Heart left ventricle (tissue), 16 donors: ENCODE data around the gene SPINK9. TPM values are rescaled to one million over a fixed set of nuclear protein-coding genes. Genes with fewer than 3 reads are reported as not detected.
A peak's percentile ranks its signal among the peaks of the same experiment; 100 is the strongest.

ENCODE experiments used
- ATAC-seq, 4 donors: fragments of 200-7000 bp; cut with Tn5 transposase; one replicate each; pipeline ENCODE4 v1.9.1; 2020 to 2022; ENCODE audit warnings: moderate library complexity in 4 of 4, mild to moderate bottlenecking in 3 of 4, moderate number of reproducible peaks in 1 of 4
- DNase-seq, 5 donors: peaks; one replicate each; pipeline ENCODE4 v3.0.0-alpha.2; 2020
- H3K27ac ChIP-seq, 12 donors: fragments of 200-600 bp; sonication (generic) in 4 of 12; one replicate each; pipeline versions ENCODE4 v1.5.0 to v1.8.0; 2016 to 2022; ENCODE audit warnings: mild to moderate bottlenecking in 2 of 12
- H3K27me3 ChIP-seq, 9 donors: fragments of 200-600 bp; sonication (generic) in 2 of 9; one replicate each; pipeline versions ENCODE4 v1.5.1 to v1.8.0; 2016 to 2022; ENCODE audit warnings: mild to moderate bottlenecking in 3 of 9
- H3K36me3 ChIP-seq, 9 donors: fragments of 200-600 bp; sonication (generic) in 2 of 9; one replicate each; pipeline versions ENCODE4 v1.5.0 to v1.8.0; 2018 to 2022; ENCODE audit warnings: mild to moderate bottlenecking in 2 of 9
- H3K4me1 ChIP-seq, 12 donors: fragments of 200-600 bp; sonication (generic) in 4 of 12; one replicate each; pipeline versions ENCODE4 v1.5.0 to v1.8.0; 2016 to 2022; ENCODE audit warnings: mild to moderate bottlenecking in 3 of 12
- H3K4me3 ChIP-seq, 12 donors: fragments of 200-600 bp; sonication (generic) in 4 of 12; one replicate each; pipeline versions ENCODE4 v1.5.0 to v1.8.0; 2017 to 2022; ENCODE audit warnings: mild to moderate bottlenecking in 9 of 12, moderate library complexity in 4 of 12
- H3K9me3 ChIP-seq, 12 donors: fragments of 200-600 bp; sonication (generic) in 4 of 12; one replicate each; pipeline versions ENCODE4 v1.5.0 to v1.8.0; 2016 to 2022; ENCODE audit warnings: mild to moderate bottlenecking in 1 of 12
- CTCF ChIP-seq, 12 donors: fragments of 200-600 bp; sonication (generic) in 4 of 12; IDR thresholded peaks; one replicate each; pipeline versions ENCODE4 v1.5.0 to v1.8.0; 2018 to 2022; ENCODE audit warnings: antibody characterized with exemption in 12 of 12, mild to moderate bottlenecking in 5 of 12
- POLR2A ChIP-seq, 2 donors: fragments of 450-650 bp; IDR thresholded peaks; one replicate each; pipeline ENCODE4 v1.6.1; 2017; ENCODE audit warnings: antibody characterized with exemption in 2 of 2, mild to moderate bottlenecking in 2 of 2, moderate library complexity in 2 of 2
- WGBS, 4 donors: extraction: QIAGEN DNeasy Blood & Tissue Kit in 2 of 4; methylation state at CpG; one replicate each; pipeline versions ENCODE4 v1.1.5 to v1.1.7; 2013 to 2018; 5-methylcytosine and 5-hydroxymethylcytosine counted together
- intact Hi-C, 10 donors: fragments of 100-400 bp; cut with DNase I; formaldehyde crosslinking; loops; one replicate each; pipeline versions ENCODE4 v1.11.1 to v1.14.2; 2022
- polyA plus RNA-seq, 2 donors: library from polyadenylated mRNA; stranded (reverse); fragments of 200-250 nt; gene quantifications; one replicate each; pipeline ENCODE4 v1.2.3, GENCODE V29; 2013
- total RNA-seq, 9 donors: library from RNA; depleted of rRNA in 2 of 9; stranded (reverse); fragments of >200 nt in 2 of 9; fragmentation: NEBNext Ultra II Directional in 3 of 9; extraction: Animal tissue kit (Norgen Biotek cat#: 25700) in 3 of 9; gene quantifications; one replicate each; pipeline versions ENCODE4 v1.1.0 to v1.2.4, GENCODE V29; 2016 to 2023
- donor health status: ischemic (EF 13 %, LVEDD 7.1; RV severe dilation, severe dysfunction).
- donor health status: healthy with polysubstance abuse.
- donor health status: DM: no; HTN: yes; CAD: no.
- donor health status: DM: no; HTN: no; CAD: no.
- donor health status: ischemic (EF 25% LVEDD 6.9; RV normal size, moderate dysfunction).
- donor health status: ischemic (EF 25% LVEDD 5.7; RV mildly dilated, moderate dysfunction).
- donor health status: healthy.
- donor health status: DM: yes; HTN: yes; CAD: no.
- donor health status: ischemic (EF 35%, LVEDD 5.7; RV mildly dilated, moderate dysfunction).
- donor health status: nonischemic (EF 11% LVEDD 7.7; RV severe dilation, severe dysfunction).
- donor health status: DM: yes; HTN: yes; CAD: no.
- donor health status: PGD.
- donor health status: ischemic (EF 29% LVEDD 5.4; RV normal size, mild dysfunction).
- donor health status: nonischemic (EF 23%, LVEDD 6.1; RV moderate dilation, normal function).

SPINK9 gene
- total and polyA plus RNA-seq, 11 donors, result 0.77 TPM; not detected in 10

- ATAC-seq (no peak), DNase-seq (no peak)
- no peaks in the 10 kb centered on the region for H3K27me3 ChIP-seq
- intact Hi-C loops, result loop anchor here in 1 of 10 donors (10.0 kb wide), 1 partner anchor 53 kb away; the partner anchor contains the start of gene SPINK7
- no peak overlapping the region for H3K4me3 ChIP-seq
- peaks cover 0 to 17% (median 7%) of the 10 kb centered on the region in 12 donors for H3K9me3 ChIP-seq
- H3K36me3 ChIP-seq, result peaks cover 0 to 5% (median 0%) of the 10 kb centered on the region in 9 donors
- peaks cover 0 to 4% (median 0%) of the 10 kb centered on the region in 12 donors for H3K4me1 ChIP-seq
- no peak for TF ChIP-seq POLR2A (IDR thresholded peaks at IDR 0.05)
- no peak for TF ChIP-seq CTCF (IDR thresholded peaks at IDR 0.05)
- no peak overlapping the region for H3K27ac ChIP-seq
These were observed 32.9 kb downstream of the SPINK9 start for GRCh38 chr5:148368299-148368698.

DNA sequence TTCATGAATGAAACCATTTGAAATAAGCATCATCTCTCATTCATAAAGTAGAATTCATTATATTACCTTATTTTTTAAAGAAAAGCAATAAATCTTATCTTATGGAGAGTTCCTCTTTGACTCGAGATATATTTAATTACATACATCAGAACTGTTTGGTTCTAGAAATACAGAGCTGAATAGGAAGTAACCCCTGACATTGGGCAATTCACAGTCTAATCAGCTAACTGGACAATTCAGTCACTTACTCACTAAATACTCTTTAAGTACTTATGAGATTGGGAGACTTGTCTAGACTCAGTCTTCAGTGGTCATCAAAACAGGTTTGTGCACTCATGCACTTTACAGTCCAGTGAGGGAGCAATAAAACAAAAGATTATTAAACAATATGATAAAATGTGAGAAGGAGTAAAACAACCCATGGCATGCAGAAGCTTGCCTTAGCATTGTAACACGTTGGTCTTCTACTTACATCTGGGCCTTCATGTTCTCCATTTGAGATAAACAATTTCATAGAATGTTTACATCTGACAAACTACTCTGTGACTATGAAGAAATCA is 36.9 kb downstream of the SPINK9 start:
- DNase-seq (no peak), ATAC-seq (no peak)
- no peak for TF ChIP-seq POLR2A (IDR thresholded peaks at IDR 0.05)
- no peak for TF ChIP-seq CTCF (IDR thresholded peaks at IDR 0.05)
- Histone ChIP-seq H3K4me1 (peaks cover 0 to 23% (median 0%) of the 10 kb centered on the region in 12 donors), H3K27me3 (no peaks in the 10 kb centered on the region), H3K9me3 (peaks cover 0 to 17% (median 7%) of the 10 kb centered on the region in 12 donors), H3K27ac (no peak overlapping the region), H3K4me3 (no peak overlapping the region), H3K36me3 (peaks cover 0 to 9% (median 0%) of the 10 kb centered on the region in 9 donors)
- intact Hi-C loops, result loop anchor here in 9 of 10 donors (2.0 to 10.0 kb wide), 6 partner anchors 187 to 417 kb away; no protein-coding TSS in a partner anchor
- 79 to 89% (median 81%) methylated on average over 2 of the region's 2 CpGs for WGBS, 4 donors

DNA sequence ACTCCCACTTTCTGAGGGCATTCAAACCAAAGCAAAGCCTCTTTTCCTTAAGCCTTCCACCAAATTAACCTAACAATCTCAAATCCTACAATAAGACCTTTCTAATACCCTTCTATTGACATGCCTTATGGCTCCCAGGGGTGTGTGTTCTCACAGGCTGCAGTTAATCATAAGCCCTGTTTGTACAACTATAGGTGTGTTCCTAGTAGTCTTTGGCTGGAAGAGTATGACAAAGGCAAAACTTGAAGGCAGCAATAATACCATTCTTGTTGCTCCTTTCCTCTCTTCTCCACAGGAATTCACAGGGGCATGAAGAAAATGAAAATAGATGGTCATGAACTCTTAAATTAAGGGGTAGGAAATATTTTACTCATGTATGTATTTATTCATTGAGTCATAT is 37.5 kb downstream of the SPINK9 start:
- H3K9me3 ChIP-seq, result peaks cover 0 to 13% (median 7%) of the 10 kb centered on the region in 12 donors
- intact Hi-C loops, result loop anchor here in 9 of 10 donors (2.0 to 10.0 kb wide), 6 partner anchors 188 to 418 kb away; no protein-coding TSS in a partner anchor
- H3K36me3 ChIP-seq, result peaks cover 0 to 11% (median 0%) of the 10 kb centered on the region in 9 donors
- H3K27me3 ChIP-seq, result no peaks in the 10 kb centered on the region
- H3K4me3 ChIP-seq, result no peak overlapping the region
- DNase-seq (no peak), ATAC-seq (no peak)
- H3K4me1 ChIP-seq, result peaks cover 0 to 23% (median 0%) of the 10 kb centered on the region in 12 donors
- TF ChIP-seq POLR2A (IDR thresholded peaks at IDR 0.05) (no peak), CTCF (IDR thresholded peaks at IDR 0.05) (no peak)
- no peak overlapping the region for H3K27ac ChIP-seq

DNA sequence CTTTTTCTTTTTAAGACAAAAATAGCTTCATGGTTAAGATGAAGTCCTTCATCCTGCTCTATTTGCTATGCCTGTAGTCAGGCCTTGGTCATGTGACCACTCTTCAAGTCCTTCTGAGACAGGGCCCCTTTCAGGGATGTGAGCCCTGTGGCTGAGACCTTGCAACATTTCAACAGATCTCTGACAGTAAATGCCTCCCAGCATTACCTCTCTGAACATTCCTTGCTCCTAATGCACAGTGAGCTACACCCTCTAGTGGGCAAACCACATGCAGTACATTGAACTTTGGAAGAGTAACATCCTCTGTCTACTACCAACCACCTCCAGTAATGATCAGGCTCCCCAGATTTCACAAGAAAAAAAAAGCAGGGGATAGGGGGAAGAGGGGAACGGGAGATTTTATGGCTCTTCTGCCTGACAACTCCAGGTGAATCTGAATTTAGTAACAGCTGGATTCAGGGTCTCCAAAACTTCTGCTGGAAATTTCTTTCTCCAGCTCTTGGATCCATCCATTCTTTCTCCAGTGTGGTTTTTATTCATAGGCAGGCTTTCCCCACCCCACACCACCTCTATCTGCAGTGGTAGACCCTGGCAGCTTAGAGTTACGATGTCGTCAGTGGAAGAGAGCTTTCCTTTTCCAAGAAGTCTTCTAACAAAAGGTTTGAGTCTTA is 39.5 kb downstream of the SPINK9 start:
- WGBS, 4 donors, result 76 to 83% (median 79%) methylated on average over 3 of the region's 3 CpGs

More for the DNA sequence above, 39.5 kb downstream of the SPINK9 start:
- Histone ChIP-seq H3K9me3 (peaks cover 0 to 7% (median 0%) of the 10 kb centered on the region in 12 donors), H3K36me3 (peaks cover 0 to 11% (median 0%) of the 10 kb centered on the region in 9 donors), H3K27me3 (no peaks in the 10 kb centered on the region), H3K27ac (peak overlapping the region in 2 of 12 donors; percentile 38 to 59), H3K4me1 (peaks cover 0 to 28% (median 5%) of the 10 kb centered on the region in 12 donors), H3K4me3 (no peak overlapping the region)
- peak in 3 of 4 donors; percentile 49 to 82 (median 78) for ATAC-seq
- intact Hi-C loops, result loop anchor here in 8 of 10 donors (5.0 to 10.0 kb wide), 6 partner anchors 83 to 420 kb away; no protein-coding TSS in a partner anchor
- DNase-seq, result peak in 2 of 5 donors; percentile 22 to 26
- TF ChIP-seq POLR2A (IDR thresholded peaks at IDR 0.05) (no peak), CTCF (IDR thresholded peaks at IDR 0.05) (peak; percentile 40 to 70 (median 58))
